Neural cell (in vitro differentiated cells): Measurements from ENCODE around the gene BABAM2. TPM values are rescaled to one million over a fixed set of nuclear protein-coding genes. Genes with fewer than 3 reads are reported as not detected.

Experiments
- H2AFZ ChIP-seq: fragments of 200-600, 300-800 bp; sonication (generic), shearing (Covaris generic); 2 replicates; pipeline ENCODE4 v1.6.0; 2014; ENCODE audit warnings: low read depth, mild to moderate bottlenecking, antibody characterized with exemption, low read length, moderate library complexity
- H3F3A ChIP-seq: fragments of 200-600 bp; shearing (Covaris generic); 2 replicates; pipeline ENCODE4 v1.6.1; 2016; ENCODE audit warnings: mild to moderate bottlenecking, moderate library complexity, mixed read lengths, antibody characterized with exemption, low read length; ENCODE audit not compliant: insufficient read depth, poor library complexity, severe bottlenecking
- H3K27ac ChIP-seq: fragments of 200-600, 300-800 bp; sonication (generic), shearing (Covaris generic); 2 replicates; pipeline ENCODE4 v1.5.1; 2014; ENCODE audit warnings: mild to moderate bottlenecking, low read length, moderate library complexity
- H3K27me3 ChIP-seq: fragments of 300-800, 200-600 bp; sonication (generic), shearing (Covaris generic); 2 replicates; pipeline ENCODE4 v1.6.0; 2014; ENCODE audit warnings: mild to moderate bottlenecking, low read depth, low read length, moderate library complexity; ENCODE audit not compliant: insufficient read depth
- H3K36me3 ChIP-seq: fragments of 300-800, 200-600 bp; sonication (generic), shearing (Covaris generic); 2 replicates; pipeline ENCODE4 v1.5.1; 2014; ENCODE audit warnings: mild to moderate bottlenecking, antibody characterized with exemption, low read length, moderate library complexity; ENCODE audit not compliant: insufficient read depth
- H3K4me2 ChIP-seq: fragments of 300-800, 200-600 bp; sonication (generic), shearing (Covaris generic); 2 replicates; pipeline ENCODE4 v1.6.0; 2014; ENCODE audit warnings: mild to moderate bottlenecking, low read length
- H3K4me3 ChIP-seq: fragments of 300-800, 200-600 bp; sonication (generic), shearing (Covaris generic); 2 replicates; pipeline ENCODE4 v1.5.1; 2014; ENCODE audit warnings: mild to moderate bottlenecking, low read length, moderate library complexity
- H3K79me2 ChIP-seq: fragments of 200-600 bp; shearing (Covaris generic); replicated peaks from 2 replicates; pipeline ENCODE4 v1.6.0; 2014; ENCODE audit warnings: mild to moderate bottlenecking, low read length, moderate library complexity; ENCODE audit not compliant: insufficient read depth
- H3K9ac ChIP-seq: fragments of 300-800, 200-600 bp; sonication (generic), shearing (Covaris generic); 2 replicates; pipeline ENCODE4 v1.6.1; 2016; ENCODE audit warnings: mild to moderate bottlenecking, low read length, mixed read lengths
- H3K9me2 ChIP-seq: fragments of 200-600 bp; shearing (Covaris generic); 2 replicates; pipeline ENCODE4 v1.6.1; 2016; ENCODE audit warnings: mild to moderate bottlenecking, low read length, mixed read lengths; ENCODE audit not compliant: insufficient read depth
- H3K9me3 ChIP-seq: fragments of 200-600, 300-800 bp; sonication (generic), shearing (Covaris generic); 2 replicates; pipeline ENCODE4 v1.6.1; 2016; ENCODE audit warnings: mild to moderate bottlenecking, mixed run types, low read length, moderate library complexity, mixed read lengths
- H4K20me1 ChIP-seq: fragments of 200-600 bp; shearing (Covaris generic); 2 replicates; pipeline ENCODE4 v1.6.1; 2016; ENCODE audit warnings: mild to moderate bottlenecking, mixed run types; ENCODE audit not compliant: insufficient read depth
- CTCF ChIP-seq: fragments of 450-650 bp; IDR thresholded peaks from 2 replicates; pipeline ENCODE4 v1.5.1; 2014; ENCODE audit warnings: antibody characterized with exemption, mild to moderate bottlenecking, moderate library complexity; ENCODE audit not compliant: poor library complexity, severe bottlenecking
- EP300 ChIP-seq: fragments of 450-650 bp; conservative IDR thresholded peaks from 2 replicates; pipeline ENCODE4 v1.6.1; 2014; ENCODE audit warnings: antibody characterized with exemption, mild to moderate bottlenecking, moderate library complexity; ENCODE audit not compliant: poor library complexity, severe bottlenecking
- EZH2 ChIP-seq: fragments of 200-600, 300-800 bp; shearing (Covaris generic), sonication (generic); IDR thresholded peaks from 2 replicates; pipeline ENCODE4 v1.6.1; 2014; ENCODE audit warnings: antibody characterized with exemption, low read length, borderline replicate concordance, mild to moderate bottlenecking; ENCODE audit not compliant: insufficient read depth, poor library complexity, severe bottlenecking
- MXI1 ChIP-seq: fragments of 450-650 bp; conservative IDR thresholded peaks from 2 replicates; pipeline ENCODE4 v1.6.1; 2014; ENCODE audit warnings: antibody characterized with exemption, mild to moderate bottlenecking; ENCODE audit not compliant: poor library complexity, severe bottlenecking
- POLR2AphosphoS5 ChIP-seq: IDR thresholded peaks from 2 replicates; pipeline ENCODE4 v1.6.1; 2012
- RAD21 ChIP-seq: fragments of 450-650 bp; conservative IDR thresholded peaks from 2 replicates; pipeline ENCODE4 v1.6.1; 2014; ENCODE audit warnings: antibody characterized with exemption, mild to moderate bottlenecking, moderate library complexity
- SMC3 ChIP-seq: fragments of 450-650 bp; conservative IDR thresholded peaks from 2 replicates; pipeline ENCODE4 v1.6.1; 2014; ENCODE audit warnings: antibody characterized with exemption, mild to moderate bottlenecking, moderate library complexity; ENCODE audit not compliant: poor library complexity
- TAF1 ChIP-seq: IDR thresholded peaks from 2 replicates; pipeline ENCODE4 v1.6.1; 2012; ENCODE audit warnings: low read depth
- polyA plus RNA-seq: library from polyadenylated mRNA; depleted of rRNA; stranded (reverse); fragments of >200 nt; gene quantifications from 2 replicates; pipeline ENCODE4 v1.2.3, GENCODE V29; 2014
- small RNA-seq, 3 experiments: library from RNA; depleted of rRNA; stranded (forward); fragments of <200 nt; gene quantifications; one replicate each; pipeline ENCODE3, GENCODE V24; 2012
- TF ChIP-seq, protein P1 (sequence below): IDR thresholded peaks from 2 replicates; pipeline ENCODE4 v1.6.1; 2012; ENCODE audit warnings: borderline replicate concordance

The BABAM2 gene
- polyA plus RNA-seq, 1 donor from 2014 or later = 15.3 TPM

GRCh38 chr2:28387082-28387960, 496.8 kb downstream of the BABAM2 start:
- Histone ChIP-seq H3K4me2 (no peak overlapping the region), H4K20me1 (no peaks in the 10 kb centered on the region), H3K27me3 (no peaks in the 10 kb centered on the region), H3F3A (no peaks in the 10 kb centered on the region), H2AFZ (no peak overlapping the region), H3K9me3 (no peaks in the 10 kb centered on the region), H3K9me2 (no peaks in the 10 kb centered on the region), H3K4me3 (no peak overlapping the region), H3K27ac (no peak overlapping the region), H3K79me2 (no peaks in the 10 kb centered on the region), H3K36me3 (no peaks in the 10 kb centered on the region), H3K9ac (no peak overlapping the region)
- TF ChIP-seq CTCF = no peak
- TF ChIP-seq MXI1 = no peak
- TF ChIP-seq POLR2AphosphoS5 = no peak
- TF ChIP-seq SMC3 = no peak
- no peak for TF ChIP-seq RAD21
- TF ChIP-seq TAF1 = no peak
- TF ChIP-seq, protein P1, sequence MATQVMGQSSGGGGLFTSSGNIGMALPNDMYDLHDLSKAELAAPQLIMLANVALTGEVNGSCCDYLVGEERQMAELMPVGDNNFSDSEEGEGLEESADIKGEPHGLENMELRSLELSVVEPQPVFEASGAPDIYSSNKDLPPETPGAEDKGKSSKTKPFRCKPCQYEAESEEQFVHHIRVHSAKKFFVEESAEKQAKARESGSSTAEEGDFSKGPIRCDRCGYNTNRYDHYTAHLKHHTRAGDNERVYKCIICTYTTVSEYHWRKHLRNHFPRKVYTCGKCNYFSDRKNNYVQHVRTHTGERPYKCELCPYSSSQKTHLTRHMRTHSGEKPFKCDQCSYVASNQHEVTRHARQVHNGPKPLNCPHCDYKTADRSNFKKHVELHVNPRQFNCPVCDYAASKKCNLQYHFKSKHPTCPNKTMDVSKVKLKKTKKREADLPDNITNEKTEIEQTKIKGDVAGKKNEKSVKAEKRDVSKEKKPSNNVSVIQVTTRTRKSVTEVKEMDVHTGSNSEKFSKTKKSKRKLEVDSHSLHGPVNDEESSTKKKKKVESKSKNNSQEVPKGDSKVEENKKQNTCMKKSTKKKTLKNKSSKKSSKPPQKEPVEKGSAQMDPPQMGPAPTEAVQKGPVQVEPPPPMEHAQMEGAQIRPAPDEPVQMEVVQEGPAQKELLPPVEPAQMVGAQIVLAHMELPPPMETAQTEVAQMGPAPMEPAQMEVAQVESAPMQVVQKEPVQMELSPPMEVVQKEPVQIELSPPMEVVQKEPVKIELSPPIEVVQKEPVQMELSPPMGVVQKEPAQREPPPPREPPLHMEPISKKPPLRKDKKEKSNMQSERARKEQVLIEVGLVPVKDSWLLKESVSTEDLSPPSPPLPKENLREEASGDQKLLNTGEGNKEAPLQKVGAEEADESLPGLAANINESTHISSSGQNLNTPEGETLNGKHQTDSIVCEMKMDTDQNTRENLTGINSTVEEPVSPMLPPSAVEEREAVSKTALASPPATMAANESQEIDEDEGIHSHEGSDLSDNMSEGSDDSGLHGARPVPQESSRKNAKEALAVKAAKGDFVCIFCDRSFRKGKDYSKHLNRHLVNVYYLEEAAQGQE = no peak
- TF ChIP-seq EP300 = no peak
- no peak for TF ChIP-seq EZH2

Small RNAs within 50 kb of the gene (small RNA-seq; reads per million reads assigned to genes)
- gene MIR4263 = 0 reads per million in 3 experiments
- 0 reads per million in 3 experiments for gene RF02271

Other genes with a start within 250 kb of the BABAM2 start
- 90.4 and 95.8 TPM in 2 replicates for gene SUPT7L, start 227.1 kb upstream of the BABAM2 start, polyA plus RNA-seq
- 37.8 and 47.9 TPM in 2 replicates for gene SLC4A1AP, start 226.8 kb upstream of the BABAM2 start, polyA plus RNA-seq
- gene MRPL33, start 119.0 kb upstream of the BABAM2 start, polyA plus RNA-seq = 308 and 406 TPM in 2 replicates
- 4.0 and 5.4 TPM in 2 replicates for gene RBKS, start 342 bp upstream of the BABAM2 start, polyA plus RNA-seq